OCI-LY7 (cell line): ENCODE results near the gene MDC1. TPM values are rescaled to one million over a fixed set of nuclear protein-coding genes. Genes with fewer than 3 reads are reported as not detected.

Experiments used
- BruUV-seq: library from RNA; stranded (reverse); fragments of 400-500 nt; replicated peaks from 2 replicates; lab custom pipeline; 2021; lab: Mats Ljungman, UMichigan
- CTCF ChIA-PET: fragments of 300-600 bp; sonication (Branson Sonifier 250); formaldehyde crosslinking; loops from one replicate; lab custom pipeline; 2022; ENCODE audit warnings: antibody characterized with exemption; ENCODE audit not compliant: unreplicated experiment; lab: Charles Lee
- POLR2A ChIA-PET: fragments of 300-600 bp; sonication (Branson Sonifier 250); formaldehyde crosslinking; loops from one replicate; lab custom pipeline; 2022; ENCODE audit warnings: antibody characterized with exemption; lab: Charles Lee
- DNase-seq: peaks from one replicate; pipeline ENCODE4 v3.0.0-alpha.2; 2015; ENCODE audit warnings: low spot score
- H2AFZ ChIP-seq: fragments of 200-600 bp; sonication (generic), shearing (Covaris generic); 2 replicates; pipeline ENCODE4 v1.6.1; 2014; ENCODE audit warnings: mild to moderate bottlenecking, antibody characterized with exemption, low read length, moderate library complexity
- H3K27ac ChIP-seq: fragments of 200-600 bp; sonication (generic); 2 replicates; pipeline ENCODE4 v1.5.1; 2014; ENCODE audit warnings: mixed run types, low read depth, mild to moderate bottlenecking, moderate library complexity, low read length, inconsistent platforms; ENCODE audit not compliant: poor library complexity, severe bottlenecking
- H3K36me3 ChIP-seq: fragments of 200-600 bp; sonication (generic); 2 replicates; pipeline ENCODE4 v1.6.1; 2014; ENCODE audit warnings: mild to moderate bottlenecking, antibody characterized with exemption, low read length, moderate library complexity, mixed read lengths; ENCODE audit not compliant: insufficient read depth
- H3K4me1 ChIP-seq: fragments of 200-600 bp; sonication (generic); 2 replicates; pipeline ENCODE4 v1.5.1; 2014; ENCODE audit warnings: mild to moderate bottlenecking, low read length; ENCODE audit not compliant: insufficient read depth, poor library complexity, severe bottlenecking
- H3K4me2 ChIP-seq: fragments of 200-600 bp; sonication (generic); 2 replicates; pipeline ENCODE4 v1.6.1; 2014; ENCODE audit warnings: mild to moderate bottlenecking, low read length
- H3K4me3 ChIP-seq: fragments of 200-600 bp; sonication (generic); 2 replicates; pipeline ENCODE4 v1.5.1; 2014; ENCODE audit warnings: mild to moderate bottlenecking, low read depth, low read length; ENCODE audit not compliant: poor library complexity, severe bottlenecking
- H3K79me2 ChIP-seq: fragments of 200-600 bp; sonication (generic); 2 replicates; pipeline ENCODE4 v1.6.1; 2016; ENCODE audit warnings: low read depth, mild to moderate bottlenecking, low read length, moderate library complexity, mixed read lengths; ENCODE audit not compliant: insufficient read depth
- H3K9me2 ChIP-seq: fragments of 200-600 bp; sonication (generic); 2 replicates; pipeline ENCODE4 v1.6.1; 2016; ENCODE audit warnings: mild to moderate bottlenecking, low read length, mixed read lengths; ENCODE audit not compliant: insufficient read depth
- H3K9me3 ChIP-seq: fragments of 200-600 bp; sonication (generic); 2 replicates; pipeline ENCODE4 v1.6.1; 2014; ENCODE audit warnings: mild to moderate bottlenecking, mixed run types, low read length, mixed read lengths
- H4K20me1 ChIP-seq: fragments of 200-600 bp; sonication (generic); 2 replicates; pipeline ENCODE4 v1.6.1; 2014; ENCODE audit warnings: mild to moderate bottlenecking, antibody characterized with exemption, low read length, moderate library complexity, mixed read lengths; ENCODE audit not compliant: insufficient read depth
- CTCF ChIP-seq: fragments of 200-600 bp; sonication (generic); conservative IDR thresholded peaks from 2 replicates; pipeline ENCODE4 v1.5.1; 2014; ENCODE audit warnings: mild to moderate bottlenecking, antibody characterized with exemption, low read length, moderate library complexity, mixed read lengths
- EZH2phosphoT487 ChIP-seq: fragments of 200-600 bp; sonication (generic); IDR thresholded peaks from 2 replicates; pipeline ENCODE4 v1.6.1; 2018; ENCODE audit warnings: low read depth, borderline replicate concordance, mild to moderate bottlenecking, mixed run types, antibody characterized with exemption, low read length, moderate library complexity, mixed read lengths
- intact Hi-C: fragments of 100-400 bp; cut with micrococcal nuclease; formaldehyde crosslinking; loops from one replicate; pipeline ENCODE4 v1.10.0; 2022; ENCODE audit not compliant: unreplicated experiment
- total RNA-seq, 2 experiments: library from RNA; depleted of rRNA in 1 of 2; stranded (reverse); fragments of >200 nt in 1 of 2; shearing (Covaris generic) in 1 of 2; gene quantifications; 2 replicates each; pipeline ENCODE4 v1.2.3, GENCODE V29; 2014 to 2022

Gene MDC1
- total RNA-seq, 2 experiments from 2014 or later = 41.6 to 107 TPM

GRCh38 chr6:30689022-30689865 is 27.8 kb downstream of the MDC1 start:
- peak; percentile 46 for DNase-seq
- no TSS peak for BruUV-seq
- Histone ChIP-seq H3K27ac (peak overlapping the region; percentile 95), H2AFZ (no peak overlapping the region), H3K79me2 (peaks cover 56% of the 10 kb centered on the region), H3K36me3 (peaks cover 20% of the 10 kb centered on the region), H3K4me2 (peak overlapping the region; percentile 99), H4K20me1 (peaks cover 5% of the 10 kb centered on the region; the same call in 1 of the 2 replicates), H3K4me1 (peaks cover 38% of the 10 kb centered on the region), H3K4me3 (peak overlapping the region; percentile 95), H3K9me3 (no peaks in the 10 kb centered on the region), H3K9me2 (no peaks in the 10 kb centered on the region)
- ChIA-PET CTCF (interaction anchor here (0.6 to 1.6 kb wide), 7 partner anchors 10 to 42 kb away, joined by 3 to 5 read pairs (median 3); partner anchors contain the start of genes DHX16 and MDC1), POLR2A (interaction anchor here (0.7 to 6.3 kb wide), 6 partner anchors 9 to 43 kb away, joined by 3 to 71 read pairs (median 4); partner anchors contain the start of genes DHX16, MDC1 and TUBB)
- TF ChIP-seq EZH2phosphoT487 (no peak), CTCF (no peak; the same call in 1 of the 2 replicates)
- intact Hi-C loops = loop anchor here (5.0 to 10.0 kb wide), 2 partner anchors 72 to 806 kb away; partner anchors contain the start of genes MICB, MRPS18B and PPP1R10

GRCh38 chr6:30688569-30688968 is 28.5 kb downstream of the MDC1 start:
- Histone ChIP-seq H3K27ac (peak overlapping the region; percentile 95), H2AFZ (no peak overlapping the region), H3K79me2 (peaks cover 63% of the 10 kb centered on the region), H3K9me3 (no peaks in the 10 kb centered on the region), H3K4me2 (peak overlapping the region; percentile 99), H4K20me1 (peaks cover 5% of the 10 kb centered on the region; the same call in 1 of the 2 replicates), H3K4me1 (peaks cover 38% of the 10 kb centered on the region), H3K36me3 (peaks cover 26% of the 10 kb centered on the region), H3K9me2 (no peaks in the 10 kb centered on the region), H3K4me3 (peak overlapping the region; percentile 95)
- TF ChIP-seq EZH2phosphoT487 (no peak), CTCF (peak; percentile 62)
- peak; percentile 82 for DNase-seq
- ChIA-PET POLR2A (interaction anchor here (0.7 to 6.3 kb wide), 6 partner anchors 8 to 42 kb away, joined by 3 to 71 read pairs (median 4); partner anchors contain the start of genes DHX16, MDC1 and TUBB), CTCF (interaction anchor here (0.7 to 1.6 kb wide), 5 partner anchors 9 to 42 kb away, joined by 3 to 5 read pairs (median 5); partner anchors contain the start of genes DHX16 and MDC1)
- intact Hi-C loops = loop anchor here (1.0 to 10.0 kb wide), 4 partner anchors 9 to 806 kb away; partner anchors contain the start of genes MDC1, MICB, MRPS18B and PPP1R10
- no TSS peak for BruUV-seq
